ENCODE measurements around the gene TIFAB.

TIFAB gene

DNA sequence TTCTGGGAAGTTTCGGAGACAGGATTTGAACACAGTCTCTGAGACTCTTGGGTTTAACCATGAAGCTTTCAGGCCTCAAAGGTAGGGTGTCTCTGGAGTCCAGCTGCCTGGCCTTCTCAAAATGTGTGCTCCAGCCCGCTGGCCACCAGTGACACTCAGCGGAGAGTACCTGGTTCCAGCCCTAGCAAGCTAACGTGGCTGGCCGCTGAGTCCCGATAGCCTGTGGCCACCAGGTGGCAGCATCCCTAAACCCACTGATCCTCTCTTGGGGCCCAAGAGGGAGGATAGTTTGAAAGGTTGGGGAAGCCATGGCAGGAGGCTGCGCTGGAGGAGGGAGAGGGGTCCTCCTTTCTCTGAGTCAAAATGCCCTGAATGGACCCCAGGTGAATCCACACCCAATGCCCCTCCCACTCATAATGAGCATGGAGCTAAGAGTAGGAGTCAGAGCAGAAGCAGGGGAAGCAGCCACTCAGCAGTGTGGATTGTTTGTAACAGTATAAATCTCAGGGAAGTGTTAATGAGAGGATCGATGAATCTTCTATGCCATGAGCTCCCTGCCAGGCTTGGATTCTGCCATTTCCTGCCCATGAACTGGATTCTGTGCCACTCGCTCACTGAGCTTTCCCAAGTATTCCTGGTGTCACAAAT lies 5.4 kb upstream of the TIFAB start:
- no peak overlapping the region for H3K27ac ChIP-seq
- TF ChIP-seq, protein P1, sequence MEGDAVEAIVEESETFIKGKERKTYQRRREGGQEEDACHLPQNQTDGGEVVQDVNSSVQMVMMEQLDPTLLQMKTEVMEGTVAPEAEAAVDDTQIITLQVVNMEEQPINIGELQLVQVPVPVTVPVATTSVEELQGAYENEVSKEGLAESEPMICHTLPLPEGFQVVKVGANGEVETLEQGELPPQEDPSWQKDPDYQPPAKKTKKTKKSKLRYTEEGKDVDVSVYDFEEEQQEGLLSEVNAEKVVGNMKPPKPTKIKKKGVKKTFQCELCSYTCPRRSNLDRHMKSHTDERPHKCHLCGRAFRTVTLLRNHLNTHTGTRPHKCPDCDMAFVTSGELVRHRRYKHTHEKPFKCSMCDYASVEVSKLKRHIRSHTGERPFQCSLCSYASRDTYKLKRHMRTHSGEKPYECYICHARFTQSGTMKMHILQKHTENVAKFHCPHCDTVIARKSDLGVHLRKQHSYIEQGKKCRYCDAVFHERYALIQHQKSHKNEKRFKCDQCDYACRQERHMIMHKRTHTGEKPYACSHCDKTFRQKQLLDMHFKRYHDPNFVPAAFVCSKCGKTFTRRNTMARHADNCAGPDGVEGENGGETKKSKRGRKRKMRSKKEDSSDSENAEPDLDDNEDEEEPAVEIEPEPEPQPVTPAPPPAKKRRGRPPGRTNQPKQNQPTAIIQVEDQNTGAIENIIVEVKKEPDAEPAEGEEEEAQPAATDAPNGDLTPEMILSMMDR (IDR thresholded peaks at IDR 0.05) = peak; percentile 95
- no peak for TF ChIP-seq ZFX (IDR thresholded peaks at IDR 0.05; ENCODE audit: borderline replicate concordance)

DNA sequence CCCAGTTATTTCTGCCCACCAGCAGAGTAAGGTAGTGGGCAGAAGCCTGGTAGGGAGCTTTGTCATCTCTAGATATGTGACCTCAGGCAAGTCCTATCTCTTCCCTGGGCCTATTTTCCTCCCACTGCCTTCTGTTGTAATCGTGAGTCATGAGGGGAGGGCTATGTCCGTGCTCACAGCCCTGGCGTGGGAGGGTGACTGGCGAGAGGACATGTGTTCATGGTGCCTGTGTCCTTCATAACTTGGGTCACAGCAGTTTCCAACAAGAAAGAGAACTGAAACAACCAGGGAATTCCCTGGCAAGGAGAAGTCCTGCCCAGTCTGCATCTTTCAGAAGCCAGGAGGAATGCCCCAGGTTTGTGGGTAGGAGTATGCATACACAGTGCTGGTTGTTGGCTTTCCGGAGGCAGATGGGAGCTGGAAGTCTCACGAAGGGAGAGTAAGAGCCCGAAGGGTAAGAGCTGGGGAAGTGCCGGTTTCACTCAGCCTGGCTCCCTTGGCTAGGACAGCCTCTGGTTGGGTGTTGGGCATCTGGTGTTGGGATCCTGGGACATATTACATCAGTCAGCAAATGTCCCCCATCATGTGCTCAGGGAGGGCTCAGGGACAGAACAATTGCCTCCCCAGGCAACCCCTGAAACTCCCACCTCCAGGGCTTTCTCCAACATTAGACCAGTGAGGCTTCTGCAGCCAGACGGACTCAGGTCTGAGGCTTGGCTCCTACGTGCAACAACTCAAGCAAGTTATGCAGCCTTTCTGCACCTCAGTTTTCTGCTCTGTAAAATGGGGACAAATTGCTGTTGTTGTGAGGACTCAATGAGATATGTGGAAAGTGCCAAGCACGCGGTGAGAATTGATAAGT lies 4.3 kb upstream of the TIFAB start:
- no peak overlapping the region for H3K27ac ChIP-seq
- TF ChIP-seq, protein P1 (IDR thresholded peaks at IDR 0.05) = no peak
- no peak for TF ChIP-seq ZFX (IDR thresholded peaks at IDR 0.05; ENCODE audit: borderline replicate concordance)

DNA sequence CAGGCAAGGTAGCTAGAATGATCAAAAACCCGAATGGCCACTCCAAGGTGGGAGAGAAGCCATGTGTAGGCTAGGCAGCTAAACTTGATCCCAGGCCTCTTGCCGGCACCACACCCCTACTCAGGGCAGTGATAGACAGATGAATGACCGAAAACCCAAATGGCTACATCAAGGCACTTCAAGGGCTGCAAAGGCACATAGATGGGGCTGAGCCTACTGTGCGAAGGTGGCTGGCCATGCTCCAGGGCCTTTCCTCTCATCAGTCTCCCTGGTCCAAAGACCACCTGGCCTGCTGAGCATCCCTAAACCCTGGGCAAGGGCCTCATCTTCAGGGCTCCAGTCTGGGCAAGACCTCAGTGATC lies 3.7 kb upstream of the TIFAB start:
- TF ChIP-seq, protein P1 (IDR thresholded peaks at IDR 0.05) = no peak
- no peak for TF ChIP-seq ZFX (IDR thresholded peaks at IDR 0.05; ENCODE audit: borderline replicate concordance)
- no peak overlapping the region for H3K27ac ChIP-seq

DNA sequence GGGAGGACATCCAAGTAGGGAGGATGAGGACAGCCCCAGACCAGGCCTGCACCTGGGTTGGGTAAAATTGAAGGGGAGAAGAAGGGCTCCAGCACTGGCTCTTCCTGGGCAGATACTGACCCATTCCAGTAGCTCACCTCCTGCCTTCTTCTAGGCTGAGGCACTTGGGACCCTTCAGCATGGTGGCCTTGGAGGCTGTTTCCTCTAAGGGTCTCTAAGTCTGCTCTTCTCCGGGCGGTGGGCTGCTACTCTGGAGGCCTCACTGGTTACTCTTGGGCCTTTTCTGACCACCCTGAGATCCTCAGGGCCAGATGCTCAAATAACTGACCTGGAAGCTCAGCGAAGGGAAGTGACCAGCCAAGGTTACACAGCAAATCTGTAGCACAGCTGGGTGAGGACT lies 2.8 kb upstream of the TIFAB start:
- no peak for TF ChIP-seq ZFX (IDR thresholded peaks at IDR 0.05; ENCODE audit: borderline replicate concordance)

DNA sequence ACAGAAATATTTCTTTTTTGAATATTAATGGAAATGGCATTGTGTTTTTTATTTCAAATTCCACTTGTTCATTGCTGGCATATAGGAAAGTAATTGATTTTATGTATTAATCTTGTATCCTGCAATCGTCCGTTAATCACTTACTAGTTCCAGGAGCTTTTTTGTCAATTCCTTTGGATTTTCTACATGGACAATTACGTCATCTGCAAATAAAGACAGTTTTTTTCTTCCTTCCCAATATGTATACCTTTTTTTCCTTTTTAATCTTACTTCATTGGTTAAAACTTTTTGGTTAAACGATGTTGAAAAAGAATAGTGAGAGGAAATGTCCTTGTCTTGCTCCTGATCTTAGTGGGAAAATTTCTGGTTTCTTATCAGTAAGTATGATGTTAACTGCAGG lies 1.5 kb upstream of the TIFAB start:
- TF ChIP-seq, protein P1 (IDR thresholded peaks at IDR 0.05) = no peak
- no peak for TF ChIP-seq ZFX (IDR thresholded peaks at IDR 0.05; ENCODE audit: borderline replicate concordance)
- no peak overlapping the region for H3K27ac ChIP-seq

More for the DNA sequence above, 2.8 kb upstream of the TIFAB start:
- H3K27ac ChIP-seq = no peak overlapping the region

DNA sequence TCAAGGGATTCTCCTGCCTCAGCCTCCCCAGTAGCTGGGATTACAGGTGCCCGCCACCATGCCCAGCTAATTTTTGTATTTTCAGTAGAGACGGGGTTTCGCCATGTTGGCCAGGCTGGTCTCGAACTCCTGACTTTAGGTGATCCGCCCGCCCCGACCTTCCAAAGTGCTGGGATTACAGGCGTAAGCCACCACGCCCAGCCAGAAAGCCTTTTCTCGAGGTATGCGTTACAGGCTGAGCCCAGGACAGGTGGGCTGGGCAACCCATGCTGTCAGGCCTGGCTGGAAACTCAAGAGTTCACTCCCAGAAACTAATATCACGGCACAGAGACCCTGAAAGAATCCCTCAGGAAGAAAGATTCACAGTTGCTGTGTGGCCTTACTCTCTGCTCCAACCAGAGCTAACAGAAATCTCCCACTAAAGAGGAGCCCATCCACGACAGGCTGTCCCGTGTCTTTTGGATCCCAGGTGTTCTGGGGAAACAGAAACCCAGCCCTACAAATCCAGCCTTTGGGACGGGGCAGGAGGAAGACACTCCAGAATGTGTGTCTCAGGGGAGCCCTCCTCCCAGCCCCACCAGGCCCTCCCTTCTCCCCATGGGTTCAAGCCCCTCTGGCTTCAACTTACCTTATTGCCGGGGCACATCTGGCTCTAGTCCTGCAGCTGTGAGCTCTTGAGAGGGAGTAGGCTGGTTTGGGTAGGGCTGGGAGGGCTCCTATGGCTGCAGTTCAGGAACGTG lies 400 bp downstream of the TIFAB start:
- TF ChIP-seq ZFX (IDR thresholded peaks at IDR 0.05; ENCODE audit: borderline replicate concordance) = no peak
- TF ChIP-seq, protein P1 (IDR thresholded peaks at IDR 0.05) = no peak
- H3K27ac ChIP-seq = no peak overlapping the region

DNA sequence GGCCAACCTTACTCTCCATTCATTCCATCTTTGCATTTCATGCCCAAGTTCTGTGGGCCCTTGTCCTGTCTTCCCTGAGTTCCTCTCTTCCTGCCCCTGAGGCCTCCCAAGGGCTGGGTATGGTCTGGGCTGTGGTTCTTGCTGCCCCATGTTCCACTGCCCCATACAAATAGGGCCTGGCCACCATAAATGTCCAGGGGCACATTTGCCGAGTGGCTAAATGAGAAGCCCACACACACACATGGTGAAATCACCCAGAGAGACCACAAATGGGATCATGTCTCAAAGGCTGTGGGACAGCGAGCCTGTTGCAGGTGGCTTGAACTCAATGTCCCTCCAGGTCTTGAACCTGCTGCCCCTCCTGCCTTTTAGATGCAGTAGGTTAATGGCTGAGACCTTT lies 1.2 kb downstream of the TIFAB start:
- TF ChIP-seq, protein P1 (IDR thresholded peaks at IDR 0.05) = no peak
- TF ChIP-seq ZFX (IDR thresholded peaks at IDR 0.05; ENCODE audit: borderline replicate concordance) = no peak
- no peak overlapping the region for H3K27ac ChIP-seq

Data from 22Rv1 (cell line).